Frontal cortex (tissue), 4 donors: Measurements from ENCODE around the gene TIMP4. TPM values are rescaled to one million over a fixed set of nuclear protein-coding genes. Genes with fewer than 3 reads are reported as not detected.

ENCODE experiments used
- DNase-seq, 2 donors: peaks; one replicate each; pipeline ENCODE4 v3.0.0; 2012; ENCODE audit warnings: low spot score in 2 of 2
- FAIRE-seq: peaks from 2 replicates; lab custom pipeline; 2012; peaks lifted over from hg19 to GRCh38; lab: Jason Lieb, UNC
- total RNA-seq: library from RNA; depleted of rRNA; stranded (reverse); fragments of >200 nt; gene quantifications from one replicate; pipeline ENCODE4 v1.2.3, GENCODE V29; 2014
- donor health status: control.
- donor health status: control.
- donor health status: control.

Gene TIMP4
- total RNA-seq, 1 donor from 2014 or later: 3.3 TPM

GRCh38 chr3:12186515-12187286 lies 28.0 kb upstream of the TIMP4 start:
- no peak for FAIRE-seq
- DNase-seq: no peak

GRCh38 chr3:12186046-12186445 lies 27.3 kb upstream of the TIMP4 start:
- FAIRE-seq (no peak), DNase-seq (no peak)

- no peak for DNase-seq
- no peak for FAIRE-seq
Observed at GRCh38 chr3:12185172-12185710, 26.5 kb upstream of the TIMP4 start.

- FAIRE-seq: no peak
- no peak for DNase-seq
Observed at GRCh38 chr3:12184541-12184940, 25.8 kb upstream of the TIMP4 start.

- no peak for FAIRE-seq
- no peak for DNase-seq
Observed at GRCh38 chr3:12182687-12183441, 24.2 kb upstream of the TIMP4 start.

- FAIRE-seq: no peak
- no peak for DNase-seq
Observed at GRCh38 chr3:12181806-12182205, 23.1 kb upstream of the TIMP4 start.

- DNase-seq: no peak
- FAIRE-seq: no peak
Observed at GRCh38 chr3:12181301-12181700, 22.6 kb upstream of the TIMP4 start.

GRCh38 chr3:12180631-12181030 lies 21.9 kb upstream of the TIMP4 start:
- DNase-seq (no peak), FAIRE-seq (no peak)

GRCh38 chr3:12180218-12180617 lies 21.5 kb upstream of the TIMP4 start:
- DNase-seq (no peak), FAIRE-seq (no peak)

- DNase-seq: no peak
- FAIRE-seq: no peak
Observed at GRCh38 chr3:12179441-12179840, 20.7 kb upstream of the TIMP4 start.

GRCh38 chr3:12178091-12178820 lies 19.5 kb upstream of the TIMP4 start:
- DNase-seq (no peak), FAIRE-seq (no peak)

- DNase-seq: no peak
- FAIRE-seq: no peak
Observed at GRCh38 chr3:12177126-12177525, 18.4 kb upstream of the TIMP4 start.

GRCh38 chr3:12175844-12176453 lies 17.2 kb upstream of the TIMP4 start:
- peak in 1 of 2 donors; percentile 53 for DNase-seq
- FAIRE-seq: no peak

- DNase-seq: no peak
- FAIRE-seq: no peak
Observed at GRCh38 chr3:12175137-12175593, 16.5 kb upstream of the TIMP4 start.

- FAIRE-seq: no peak
- no peak for DNase-seq
Observed at GRCh38 chr3:12170207-12170606, 11.5 kb upstream of the TIMP4 start.

- FAIRE-seq (no peak), DNase-seq (no peak)
Observed at GRCh38 chr3:12165909-12166308, 7.2 kb upstream of the TIMP4 start.

- DNase-seq (peak in 1 of 2 donors; percentile 27), FAIRE-seq (no peak)
Observed at GRCh38 chr3:12159227-12159601, 502 bp upstream of the TIMP4 start.

GRCh38 chr3:12157026-12157425 lies 1.7 kb downstream of the TIMP4 start:
- no peak for FAIRE-seq
- DNase-seq: no peak

- DNase-seq (peak in 1 of 2 donors; percentile 24), FAIRE-seq (no peak)
Observed at GRCh38 chr3:12155828-12156227, 2.9 kb downstream of the TIMP4 start.

- DNase-seq (no peak), FAIRE-seq (no peak)
Observed at GRCh38 chr3:12155264-12155663, 3.4 kb downstream of the TIMP4 start.
